Hepatocyte (in vitro differentiated cells): ENCODE data around the gene MEX3A. TPM values are rescaled to one million over a fixed set of nuclear protein-coding genes. Genes with fewer than 3 reads are reported as not detected.

Experiments
- DNase-seq: peaks from one replicate; pipeline ENCODE4 v3.0.0-alpha.2; 2016; ENCODE audit warnings: low spot score
- H2AFZ ChIP-seq: fragments of 200-600 bp; sonication (generic); 2 replicates; pipeline ENCODE4 v1.6.0; 2016; ENCODE audit warnings: antibody characterized with exemption, mild to moderate bottlenecking
- H3K27ac ChIP-seq: fragments of 200-600 bp; sonication (generic); 2 replicates; pipeline ENCODE4 v1.5.1; 2016; ENCODE audit warnings: mild to moderate bottlenecking
- H3K27me3 ChIP-seq: fragments of 200-600 bp; sonication (generic); 2 replicates; pipeline ENCODE4 v1.6.1; 2016
- H3K36me3 ChIP-seq: fragments of 200-600 bp; sonication (generic); replicated peaks from 2 replicates; pipeline ENCODE4 v1.5.1; 2016; ENCODE audit warnings: low read depth; ENCODE audit not compliant: insufficient read depth
- H3K4me1 ChIP-seq: fragments of 200-600 bp; sonication (generic); 2 replicates; pipeline ENCODE4 v1.5.1; 2016; ENCODE audit warnings: mild to moderate bottlenecking, moderate library complexity; ENCODE audit not compliant: insufficient read depth
- H3K4me2 ChIP-seq: fragments of 200-600 bp; sonication (generic); 2 replicates; pipeline ENCODE4 v1.6.0; 2016
- H3K4me3 ChIP-seq: fragments of 200-600 bp; sonication (generic); 2 replicates; pipeline ENCODE4 v1.5.1; 2016; ENCODE audit warnings: mild to moderate bottlenecking
- H3K79me2 ChIP-seq: fragments of 200-600 bp; sonication (generic); 2 replicates; pipeline ENCODE4 v1.6.0; 2017; ENCODE audit warnings: mild to moderate bottlenecking
- H3K9me2 ChIP-seq: fragments of 200-600 bp; sonication (generic); replicated peaks from 2 replicates; pipeline ENCODE4 v1.6.0; 2017; ENCODE audit warnings: mild to moderate bottlenecking; ENCODE audit not compliant: insufficient read depth
- H3K9me3 ChIP-seq: fragments of 200-600 bp; sonication (generic); 2 replicates; pipeline ENCODE4 v1.5.1; 2016; ENCODE audit warnings: low read depth, mild to moderate bottlenecking
- H4K20me1 ChIP-seq: fragments of 200-600 bp; sonication (generic); 2 replicates; pipeline ENCODE4 v1.6.0; 2016; ENCODE audit warnings: mild to moderate bottlenecking; ENCODE audit not compliant: insufficient read depth, poor library complexity, severe bottlenecking
- CTCF ChIP-seq: fragments of 200-600 bp; sonication (generic); IDR thresholded peaks from 2 replicates; pipeline ENCODE4 v1.5.1; 2016; ENCODE audit warnings: antibody characterized with exemption, mild to moderate bottlenecking; ENCODE audit not compliant: poor library complexity
- EZH2 ChIP-seq: fragments of 200-600 bp; sonication (generic); IDR thresholded peaks from 2 replicates; pipeline ENCODE4 v1.6.1; 2016; ENCODE audit warnings: antibody characterized with exemption, mild to moderate bottlenecking, borderline replicate concordance
- EZH2phosphoT487 ChIP-seq: fragments of 200-600 bp; sonication (generic); IDR thresholded peaks from one replicate; pipeline ENCODE4 v1.6.1; 2018; ENCODE audit warnings: antibody characterized with exemption, mild to moderate bottlenecking, low read depth, moderate library complexity; ENCODE audit not compliant: unreplicated experiment, severe bottlenecking
- WGBS: methylation state at CpG from one replicate; pipeline ENCODE4 v1.1.6; 2016; ENCODE audit warnings: low lambda C conversion rate; ENCODE audit errors: missing lambda C conversion rate; 5-methylcytosine and 5-hydroxymethylcytosine counted together
- polyA plus RNA-seq: library from polyadenylated mRNA; unstranded; fragments of >200 nt; fragmentation: Nextera tagmentation; extraction: Ambion mirVana; gene quantifications from 2 replicates; pipeline ENCODE4 v1.2.1, GENCODE V29; 2016
- total RNA-seq: library from RNA; depleted of rRNA; stranded (reverse); fragments of >200 nt; gene quantifications from 2 replicates; pipeline ENCODE4 v1.2.3, GENCODE V29; 2014

The MEX3A gene
- total and polyA plus RNA-seq, 2 experiments from 2014 or later: 9.3 to 12.0 TPM

- WGBS: 53% methylated on average over 14 of the region's 14 CpGs
- no peak overlapping the region for H2AFZ ChIP-seq
- peak; percentile 92 for DNase-seq
- H3K79me2 ChIP-seq: peaks cover 82% of the 10 kb centered on the region
- no peaks in the 10 kb centered on the region for H4K20me1 ChIP-seq
- no peaks in the 10 kb centered on the region for H3K9me3 ChIP-seq
- no peak overlapping the region for H3K4me3 ChIP-seq
- H3K36me3 ChIP-seq: no peaks in the 10 kb centered on the region
- H3K27me3 ChIP-seq: no peaks in the 10 kb centered on the region
- H3K9me2 ChIP-seq: no peaks in the 10 kb centered on the region
- peak; percentile 90 for TF ChIP-seq CTCF
- no peak for TF ChIP-seq EZH2phosphoT487
- peaks cover 16% of the 10 kb centered on the region for H3K4me1 ChIP-seq
- H3K4me2 ChIP-seq: no peak overlapping the region
- peak overlapping the region; percentile 84 for H3K27ac ChIP-seq
Observed at GRCh38 chr1:156096640-156097391, 14.6 kb upstream of the MEX3A start.

- H3K27ac ChIP-seq: peak overlapping the region; percentile 84
- no peaks in the 10 kb centered on the region for H3K9me3 ChIP-seq
- no peaks in the 10 kb centered on the region for H3K27me3 ChIP-seq
- DNase-seq: no peak
- no peaks in the 10 kb centered on the region for H3K9me2 ChIP-seq
- no peak overlapping the region for H3K4me3 ChIP-seq
- peaks cover 15% of the 10 kb centered on the region for H3K4me1 ChIP-seq
- WGBS: 94% methylated on average over 3 of the region's 3 CpGs
- peaks cover 87% of the 10 kb centered on the region for H3K79me2 ChIP-seq
- no peak overlapping the region for H3K4me2 ChIP-seq
- H4K20me1 ChIP-seq: no peaks in the 10 kb centered on the region
- TF ChIP-seq EZH2 (no peak), CTCF (no peak), EZH2phosphoT487 (no peak)
- no peak overlapping the region for H2AFZ ChIP-seq
- H3K36me3 ChIP-seq: no peaks in the 10 kb centered on the region
Observed at GRCh38 chr1:156095906-156096508, 13.7 kb upstream of the MEX3A start.

- no peak overlapping the region for H2AFZ ChIP-seq
- TF ChIP-seq EZH2phosphoT487: no peak
- TF ChIP-seq CTCF: no peak
- no peak for TF ChIP-seq EZH2
- no peak for DNase-seq
- no peak overlapping the region for H3K4me2 ChIP-seq
- H3K4me1 ChIP-seq: peaks cover 10% of the 10 kb centered on the region
- H4K20me1 ChIP-seq: no peaks in the 10 kb centered on the region
- no peaks in the 10 kb centered on the region for H3K9me3 ChIP-seq
- peaks cover 89% of the 10 kb centered on the region for H3K79me2 ChIP-seq
- H3K9me2 ChIP-seq: no peaks in the 10 kb centered on the region
- no peaks in the 10 kb centered on the region for H3K36me3 ChIP-seq
- H3K27ac ChIP-seq: no peak overlapping the region
- H3K27me3 ChIP-seq: no peaks in the 10 kb centered on the region
- H3K4me3 ChIP-seq: no peak overlapping the region
- WGBS: 87% methylated on average over 2 of the region's 2 CpGs
Observed at GRCh38 chr1:156091610-156092009, 9.3 kb upstream of the MEX3A start.
